HG02973 (cell line): Measurements from ENCODE around the gene NEU4.
"Not testable (repeated sequence)": the region's sequence is repeated elsewhere in the genome, so short reads cannot be mapped to it uniquely, and the experiment has no call there.

Experiments used
- ATAC-seq: cut with Tn5 transposase; IDR thresholded peaks from one replicate; pipeline ENCODE4 v1.9.1; 2021; ENCODE audit warnings: moderate library complexity; ENCODE audit not compliant: unreplicated experiment

NEU4 gene

GRCh38 chr2:241812730-241813643, 4.0 kb downstream of the NEU4 start:
- ATAC-seq, result no peak

- ATAC-seq, result no peak
Observed at GRCh38 chr2:241813644-241814392, 4.8 kb downstream of the NEU4 start.

DNA sequence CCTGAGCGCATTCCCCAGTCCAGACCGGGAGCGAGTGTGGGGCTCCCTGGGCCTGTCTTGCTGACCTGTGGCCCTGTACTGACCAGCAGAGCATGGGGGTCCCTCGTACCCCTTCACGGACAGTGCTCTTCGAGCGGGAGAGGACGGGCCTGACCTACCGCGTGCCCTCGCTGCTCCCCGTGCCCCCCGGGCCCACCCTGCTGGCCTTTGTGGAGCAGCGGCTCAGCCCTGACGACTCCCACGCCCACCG, 5.3 kb downstream of the NEU4 start:
- ATAC-seq, result no peak

GRCh38 chr2:241814643-241815476, 5.9 kb downstream of the NEU4 start:
- no peak for ATAC-seq

- no peak for ATAC-seq
Observed at GRCh38 chr2:241815477-241816430, 6.8 kb downstream of the NEU4 start.

DNA sequence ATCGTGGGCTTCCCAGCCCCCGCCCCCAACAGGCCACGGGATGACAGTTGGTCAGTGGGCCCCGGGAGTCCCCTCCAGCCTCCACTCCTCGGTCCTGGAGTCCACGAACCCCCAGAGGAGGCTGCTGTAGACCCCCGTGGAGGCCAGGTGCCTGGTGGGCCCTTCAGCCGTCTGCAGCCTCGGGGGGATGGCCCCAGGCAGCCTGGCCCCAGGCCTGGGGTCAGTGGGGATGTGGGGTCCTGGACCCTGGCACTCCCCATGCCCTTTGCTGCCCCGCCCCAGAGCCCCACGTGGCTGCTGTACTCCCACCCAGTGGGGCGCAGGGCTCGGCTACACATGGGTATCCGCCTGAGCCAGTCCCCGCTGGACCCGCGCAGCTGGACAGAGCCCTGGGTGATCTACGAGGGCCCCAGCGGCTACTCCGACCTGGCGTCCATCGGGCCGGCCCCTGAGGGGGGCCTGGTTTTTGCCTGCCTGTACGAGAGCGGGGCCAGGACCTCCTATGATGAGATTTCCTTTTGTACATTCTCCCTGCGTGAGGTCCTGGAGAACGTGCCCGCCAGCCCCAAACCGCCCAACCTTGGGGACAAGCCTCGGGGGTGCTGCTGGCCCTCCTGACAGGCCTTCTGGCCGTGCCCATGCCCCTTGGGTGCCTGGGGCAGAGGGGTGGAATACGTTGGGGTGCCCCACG, 7.6 kb downstream of the NEU4 start:
- ATAC-seq, result no peak

- ATAC-seq, result no peak
Observed at GRCh38 chr2:241817126-241817820, 8.3 kb downstream of the NEU4 start.

GRCh38 chr2:241817821-241818215, 8.8 kb downstream of the NEU4 start:
- ATAC-seq, result not testable (repeated sequence)

GRCh38 chr2:241818229-241818942, 9.4 kb downstream of the NEU4 start:
- ATAC-seq, result no peak

- no peak for ATAC-seq
Observed at GRCh38 chr2:241818943-241819270, 9.9 kb downstream of the NEU4 start.

DNA sequence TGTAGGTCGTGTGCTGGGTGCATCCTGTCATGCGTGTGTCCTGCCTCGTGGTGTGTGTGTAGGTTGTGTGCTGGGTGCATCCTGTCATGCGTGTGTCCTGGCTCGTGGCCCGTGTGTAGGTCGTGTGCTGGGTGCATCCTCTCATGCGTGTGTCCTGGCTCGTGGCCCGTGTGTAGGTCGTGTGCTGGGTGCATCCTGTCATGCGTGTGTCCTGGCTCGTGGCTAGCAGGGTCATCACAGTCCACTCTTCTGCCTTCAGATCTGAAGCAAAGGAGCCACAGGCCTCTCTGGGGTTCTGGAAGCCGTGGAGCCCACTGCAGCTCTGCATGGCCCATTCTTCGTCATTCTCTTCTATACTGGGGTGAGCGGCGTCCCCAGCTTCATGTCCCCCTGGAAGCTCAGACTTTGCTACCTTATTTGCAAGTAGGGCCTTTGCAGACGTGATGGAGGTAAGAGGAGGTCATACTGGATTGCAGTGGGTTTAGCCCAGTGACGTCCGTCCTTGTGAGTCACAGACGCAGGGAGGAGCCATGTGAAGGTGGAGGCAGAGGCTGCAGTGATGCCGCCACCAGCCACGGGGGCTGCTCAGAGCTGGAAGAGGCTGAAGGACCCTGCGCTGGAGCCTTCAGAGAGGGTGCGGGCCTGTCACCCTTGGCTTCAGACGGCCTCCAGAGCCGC, 11.1 kb downstream of the NEU4 start:
- ATAC-seq, result not testable (repeated sequence)

DNA sequence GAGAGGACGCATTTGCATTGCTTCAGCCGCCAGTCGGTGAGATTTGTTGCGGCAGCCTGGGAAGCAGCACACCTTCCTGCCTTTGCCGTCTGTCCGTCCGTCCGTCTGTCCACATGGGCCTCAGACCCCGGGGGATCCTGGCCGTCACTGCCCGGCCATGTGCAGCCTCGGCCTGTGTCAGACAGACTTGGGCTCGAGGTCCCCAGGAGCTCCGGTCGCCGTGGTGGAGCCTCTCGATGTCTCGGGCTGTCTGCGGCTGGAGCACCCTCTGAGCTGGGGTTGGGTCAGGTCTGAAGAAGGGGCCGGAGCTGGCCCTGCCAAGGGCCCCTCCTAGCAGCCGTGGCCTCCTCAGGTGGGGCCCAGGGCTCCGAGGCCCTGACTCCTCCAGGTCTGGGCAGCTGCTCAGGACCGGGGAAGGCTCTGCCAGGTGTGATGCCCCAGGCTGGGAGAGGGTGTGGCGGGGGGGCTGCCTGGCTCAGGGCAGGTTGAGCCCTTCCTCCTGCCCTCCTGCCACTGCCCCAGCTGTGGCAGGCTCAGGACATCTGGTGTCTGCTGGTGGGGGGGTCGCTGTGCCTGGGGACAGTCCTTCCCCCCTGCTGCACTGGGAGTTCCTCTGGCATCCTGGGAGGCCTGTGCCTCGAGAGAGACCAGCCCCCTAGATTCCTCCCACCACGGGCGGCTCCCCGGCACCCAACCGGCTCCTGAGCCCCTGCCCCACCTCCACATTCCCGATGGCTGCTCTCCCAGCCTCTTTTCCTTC, 11.8 kb downstream of the NEU4 start:
- no peak for ATAC-seq

DNA sequence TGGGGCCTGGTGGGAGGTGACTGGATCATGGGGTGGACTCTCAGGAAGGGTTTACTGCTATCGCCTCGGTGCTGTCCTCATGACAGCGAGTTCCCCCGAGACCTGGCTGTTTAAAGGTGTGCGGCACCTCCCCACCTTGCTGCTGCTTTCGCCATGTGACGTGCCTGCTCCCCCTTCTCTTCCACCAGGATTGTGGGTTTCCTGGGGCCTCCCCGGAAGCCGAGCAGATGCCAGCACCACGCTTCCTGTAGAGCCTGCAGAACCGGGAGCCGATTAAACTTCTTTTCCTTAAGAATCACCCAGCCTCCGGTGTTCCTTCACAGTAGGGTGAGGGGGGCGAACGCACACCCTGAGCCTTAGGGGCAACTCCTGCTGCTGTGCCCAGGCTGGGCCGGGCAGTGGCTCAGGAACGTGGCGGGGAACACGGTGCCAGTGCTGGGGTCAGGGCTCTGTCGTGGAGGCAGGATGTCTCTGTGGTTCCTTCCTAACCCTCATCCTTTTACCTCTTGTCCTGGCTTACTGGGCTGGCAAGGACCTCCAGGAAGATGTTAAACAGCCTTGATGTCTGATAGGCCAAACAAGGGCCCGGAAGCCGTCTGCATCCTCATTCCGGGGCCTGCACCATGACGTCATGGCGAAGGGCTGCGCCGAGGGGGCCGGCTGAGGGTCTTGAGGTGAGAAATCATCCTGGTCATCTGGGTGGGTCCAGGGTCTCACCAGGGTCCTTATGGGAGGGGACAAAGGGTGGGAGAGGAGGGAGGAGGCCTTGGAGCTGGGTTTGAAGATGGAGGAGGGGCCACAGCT, 12.7 kb downstream of the NEU4 start:
- ATAC-seq, result no peak

GRCh38 chr2:241822264-241822623, 13.3 kb downstream of the NEU4 start:
- ATAC-seq, result no peak

GRCh38 chr2:241823531-241824437, 14.8 kb downstream of the NEU4 start:
- ATAC-seq, result not testable (repeated sequence)

- no peak for ATAC-seq
Observed at GRCh38 chr2:241827394-241827793, 18.4 kb downstream of the NEU4 start.
